Sigmoid colon (tissue), 7 donors: ENCODE results near the gene HMOX1. TPM values are rescaled to one million over a fixed set of nuclear protein-coding genes. Genes with fewer than 3 reads are reported as not detected.

ENCODE experiments used
- DNase-seq: peaks from one replicate; pipeline ENCODE4 v3.0.0-alpha.2; 2019
- H3K27ac ChIP-seq, 4 donors: fragments of 200-600 bp; sonication (generic); one replicate each; pipeline ENCODE4 v1.5.1; 2016 to 2019; ENCODE audit warnings: mild to moderate bottlenecking in 1 of 4
- H3K27me3 ChIP-seq, 3 donors: fragments of 200-600 bp; sonication (generic); one replicate each; pipeline ENCODE4 v1.5.1; 2019; ENCODE audit warnings: mild to moderate bottlenecking in 1 of 3
- H3K36me3 ChIP-seq, 4 donors: fragments of 200-600 bp; sonication (generic); one replicate each; pipeline ENCODE4 v1.5.1; 2016 to 2019
- H3K4me1 ChIP-seq, 4 donors: fragments of 200-600 bp; sonication (generic); one replicate each; pipeline ENCODE4 v1.5.1; 2017 to 2019
- H3K4me3 ChIP-seq, 4 donors: fragments of 200-600 bp; sonication (generic); one replicate each; pipeline ENCODE4 v1.5.1; 2017 to 2019; ENCODE audit warnings: mild to moderate bottlenecking in 2 of 4, moderate library complexity in 1 of 4
- H3K9me3 ChIP-seq, 4 donors: fragments of 200-600 bp in 3 of 4; sonication (generic) in 3 of 4; one replicate each; pipeline versions ENCODE4 v1.5.1 to v1.6.1; 2013 to 2019
- EP300 ChIP-seq, 4 donors: sonication (generic); formaldehyde crosslinking; IDR thresholded peaks; one replicate each; pipeline ENCODE4 v1.6.1; 2017; ENCODE audit warnings: antibody characterized with exemption in 4 of 4
- POLR2A ChIP-seq, 2 donors: fragments of 450-650 bp; IDR thresholded peaks; one replicate each; pipeline ENCODE4 v1.6.1; 2016; ENCODE audit warnings: antibody characterized with exemption in 2 of 2, mild to moderate bottlenecking in 2 of 2, moderate library complexity in 2 of 2
- POLR2AphosphoS5 ChIP-seq, 4 donors: sonication (generic); formaldehyde crosslinking; IDR thresholded peaks; one replicate each; pipeline ENCODE4 v1.6.1; 2017; ENCODE audit warnings: antibody characterized with exemption in 4 of 4
- WGBS, 2 donors: extraction: QIAGEN DNeasy Blood & Tissue Kit; methylation state at CpG; one replicate each; pipeline ENCODE4 v1.1.7; 2013; 5-methylcytosine and 5-hydroxymethylcytosine counted together
- intact Hi-C: fragments of 100-400 bp; cut with DNase I; formaldehyde crosslinking; loops from one replicate; pipeline ENCODE4 v1.15.1; 2023
- polyA plus RNA-seq, 3 donors: library from polyadenylated mRNA; stranded (reverse); fragments of 200-250 nt; gene quantifications; one replicate each; pipeline ENCODE4 v1.2.3, GENCODE V29; 2013
- total RNA-seq, 4 donors: library from RNA; depleted of rRNA; stranded (reverse); fragments of >200 nt; gene quantifications; one replicate each; pipeline ENCODE4 v1.1.0, GENCODE V29; 2016
- TF ChIP-seq, protein P1 (sequence below), 4 experiments: fragments of 450-650 bp in 3 of 4; fragments of 200-600 bp in 1 of 4; IDR thresholded peaks; one replicate each; pipeline ENCODE4 v1.5.1; 2016 to 2019; ENCODE audit warnings: antibody characterized with exemption in 4 of 4, mild to moderate bottlenecking in 3 of 4, moderate library complexity in 2 of 4
- donor health status: healthy with polysubstance abuse.
- donor health status: Bipolar disorder and iron deficiency.
- donor health status: healthy.

HMOX1 gene
- total and polyA plus RNA-seq, 7 donors = 5.0 to 138 (median 35.5) TPM

DNA sequence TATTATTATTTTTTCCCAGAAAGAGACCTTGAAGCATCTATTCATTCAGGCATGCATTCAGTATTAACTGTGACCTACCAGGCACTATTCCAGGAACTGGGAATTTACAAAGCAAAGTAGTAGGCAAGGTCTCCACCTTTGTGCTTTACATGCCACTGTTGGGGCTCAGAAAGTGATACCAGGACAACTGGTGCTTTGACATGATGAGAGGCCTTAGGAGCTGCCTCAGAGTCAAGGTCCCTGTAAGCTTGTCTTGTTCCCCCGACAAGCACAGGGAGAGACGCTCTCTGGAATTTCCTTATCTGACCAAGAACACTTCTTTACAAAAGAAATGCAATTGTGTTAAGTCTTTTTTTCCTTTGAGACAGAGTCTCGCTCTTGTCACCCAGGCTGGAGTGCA, 2.3 kb upstream of the HMOX1 start:
- WGBS, 2 donors = 35 to 68% methylated on average over 3 of the region's 3 CpGs
- H3K4me3 ChIP-seq = no peak overlapping the region
- no peaks in the 10 kb centered on the region for H3K9me3 ChIP-seq
- H3K27me3 ChIP-seq = no peaks in the 10 kb centered on the region
- intact Hi-C loops = loop anchor here (10.0 kb wide), 1 partner anchor 546 kb away; no protein-coding TSS in a partner anchor
- H3K27ac ChIP-seq = no peak overlapping the region
- DNase-seq = no peak
- TF ChIP-seq POLR2AphosphoS5 (IDR thresholded peaks at IDR 0.05) (no peak), EP300 (IDR thresholded peaks at IDR 0.05) (no peak), POLR2A (IDR thresholded peaks at IDR 0.05) (no peak)
- TF ChIP-seq, protein P1, sequence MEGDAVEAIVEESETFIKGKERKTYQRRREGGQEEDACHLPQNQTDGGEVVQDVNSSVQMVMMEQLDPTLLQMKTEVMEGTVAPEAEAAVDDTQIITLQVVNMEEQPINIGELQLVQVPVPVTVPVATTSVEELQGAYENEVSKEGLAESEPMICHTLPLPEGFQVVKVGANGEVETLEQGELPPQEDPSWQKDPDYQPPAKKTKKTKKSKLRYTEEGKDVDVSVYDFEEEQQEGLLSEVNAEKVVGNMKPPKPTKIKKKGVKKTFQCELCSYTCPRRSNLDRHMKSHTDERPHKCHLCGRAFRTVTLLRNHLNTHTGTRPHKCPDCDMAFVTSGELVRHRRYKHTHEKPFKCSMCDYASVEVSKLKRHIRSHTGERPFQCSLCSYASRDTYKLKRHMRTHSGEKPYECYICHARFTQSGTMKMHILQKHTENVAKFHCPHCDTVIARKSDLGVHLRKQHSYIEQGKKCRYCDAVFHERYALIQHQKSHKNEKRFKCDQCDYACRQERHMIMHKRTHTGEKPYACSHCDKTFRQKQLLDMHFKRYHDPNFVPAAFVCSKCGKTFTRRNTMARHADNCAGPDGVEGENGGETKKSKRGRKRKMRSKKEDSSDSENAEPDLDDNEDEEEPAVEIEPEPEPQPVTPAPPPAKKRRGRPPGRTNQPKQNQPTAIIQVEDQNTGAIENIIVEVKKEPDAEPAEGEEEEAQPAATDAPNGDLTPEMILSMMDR (IDR thresholded peaks at IDR 0.05) = no peak
- H3K4me1 ChIP-seq = peaks cover 0 to 30% (median 27%) of the 10 kb centered on the region in 4 donors
- H3K36me3 ChIP-seq = no peaks in the 10 kb centered on the region

DNA sequence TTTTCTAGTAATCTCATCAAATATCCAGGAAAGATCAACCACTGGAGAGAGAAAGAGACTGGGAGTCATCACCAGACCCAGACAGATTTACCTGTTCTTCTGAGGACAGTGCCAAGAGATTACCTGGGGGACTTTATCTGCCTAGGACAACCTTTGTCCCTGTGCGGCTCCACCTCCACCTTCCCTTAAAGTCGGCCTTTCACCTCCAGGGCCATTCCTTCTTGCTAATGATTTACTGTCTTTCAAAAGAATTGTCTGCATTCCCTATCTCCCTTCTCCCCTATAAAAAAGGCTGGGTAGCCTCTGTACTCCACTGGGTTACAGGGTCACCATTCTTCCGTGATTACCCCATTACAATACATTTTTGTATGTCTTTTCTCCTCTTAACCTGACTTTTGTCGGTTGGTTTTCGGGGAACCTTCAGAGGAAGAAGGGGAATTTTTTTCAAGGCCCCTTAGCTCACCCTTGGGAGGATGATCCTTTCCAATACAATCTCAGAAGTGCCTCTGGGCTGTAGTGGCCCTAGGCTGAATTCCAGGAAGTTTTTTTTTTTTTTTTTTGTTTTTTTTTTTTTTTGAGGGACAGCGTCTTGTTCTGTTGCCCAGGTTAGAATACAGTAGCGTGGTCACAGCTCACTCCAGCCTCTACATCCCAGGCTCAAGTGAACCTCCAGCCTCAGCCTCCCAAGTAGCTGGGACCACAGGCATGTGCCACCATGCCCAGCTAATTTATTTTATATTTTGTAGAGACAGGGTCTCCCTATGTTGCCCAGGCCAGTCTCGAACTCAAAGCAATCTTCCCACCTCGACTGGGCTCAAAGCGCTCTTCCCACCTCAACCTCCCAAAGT, 1.5 kb upstream of the HMOX1 start:
- no peaks in the 10 kb centered on the region for H3K27me3 ChIP-seq
- H3K36me3 ChIP-seq = no peaks in the 10 kb centered on the region
- 33 to 58% methylated on average over 10 of the region's 10 CpGs for WGBS, 2 donors
- H3K27ac ChIP-seq = peak overlapping the region in 2 of 4 donors; percentile 85 to 86
- no peak for DNase-seq
- intact Hi-C loops = loop anchor here (10.0 kb wide), 1 partner anchor 545 kb away; no protein-coding TSS in a partner anchor
- peaks cover 0 to 30% (median 27%) of the 10 kb centered on the region in 4 donors for H3K4me1 ChIP-seq
- TF ChIP-seq POLR2A (IDR thresholded peaks at IDR 0.05) (no peak), POLR2AphosphoS5 (IDR thresholded peaks at IDR 0.05) (no peak), EP300 (IDR thresholded peaks at IDR 0.05) (no peak)
- TF ChIP-seq, protein P1 (IDR thresholded peaks at IDR 0.05) = no peak
- no peak overlapping the region for H3K4me3 ChIP-seq
- no peaks in the 10 kb centered on the region for H3K9me3 ChIP-seq

DNA sequence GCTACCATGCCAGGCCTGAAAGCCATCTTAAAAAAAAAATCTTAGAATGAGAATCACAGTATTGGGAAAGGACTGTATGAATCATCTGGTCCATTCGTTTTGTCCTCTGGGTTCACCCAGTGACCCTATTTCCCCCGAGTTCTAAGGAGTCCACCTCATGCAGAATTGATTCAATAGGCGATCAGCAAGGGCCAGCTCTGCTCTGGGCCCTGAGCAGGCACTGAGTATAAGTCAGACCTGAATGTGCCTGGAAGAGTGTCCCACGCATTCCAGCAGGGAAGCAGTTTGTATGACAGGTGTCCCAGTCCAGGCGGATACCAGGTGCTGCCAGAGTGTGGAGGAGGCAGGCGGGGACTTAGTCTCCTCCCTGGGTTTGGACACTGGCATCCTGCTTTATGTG, 883 bp upstream of the HMOX1 start:
- Histone ChIP-seq H3K27me3 (no peaks in the 10 kb centered on the region), H3K27ac (peak overlapping the region; percentile 79 to 86 (median 85)), H3K36me3 (no peaks in the 10 kb centered on the region), H3K9me3 (no peaks in the 10 kb centered on the region), H3K4me1 (peaks cover 0 to 30% (median 27%) of the 10 kb centered on the region in 4 donors), H3K4me3 (no peak overlapping the region)
- intact Hi-C loops = loop anchor here (2.0 kb wide), 1 partner anchor 19 kb away; no protein-coding TSS in a partner anchor
- DNase-seq = no peak
- 27 to 76% methylated on average over 6 of the region's 6 CpGs for WGBS, 2 donors
- no peak for TF ChIP-seq POLR2A (IDR thresholded peaks at IDR 0.05)
- no peak for TF ChIP-seq EP300 (IDR thresholded peaks at IDR 0.05)
- TF ChIP-seq, protein P1 (IDR thresholded peaks at IDR 0.05) = no peak
- no peak for TF ChIP-seq POLR2AphosphoS5 (IDR thresholded peaks at IDR 0.05)

GRCh38 chr22:35381424-35382009, 621 bp downstream of the HMOX1 start:
- H3K4me3 ChIP-seq = peak overlapping the region; percentile 44 to 63 (median 59)
- peak overlapping the region; percentile 79 to 86 (median 85) for H3K27ac ChIP-seq
- no peak for TF ChIP-seq POLR2A (IDR thresholded peaks at IDR 0.05)
- TF ChIP-seq, protein P1 (IDR thresholded peaks at IDR 0.05) = no peak
- peak; percentile 73 for DNase-seq
- peaks cover 0 to 27% (median 24%) of the 10 kb centered on the region in 4 donors for H3K4me1 ChIP-seq
- intact Hi-C loops = loop anchor here (2.0 kb wide), 1 partner anchor 17 kb away; no protein-coding TSS in a partner anchor
- no peaks in the 10 kb centered on the region for H3K9me3 ChIP-seq
- H3K27me3 ChIP-seq = no peaks in the 10 kb centered on the region
- WGBS, 2 donors = 49 to 78% methylated on average over 5 of the region's 5 CpGs
- peaks cover 0 to 1% (median under 1%) of the 10 kb centered on the region in 4 donors for H3K36me3 ChIP-seq
